Caco-2 (cell line): Measurements from ENCODE around the gene NDST1. TPM values are rescaled to one million over a fixed set of nuclear protein-coding genes. Genes with fewer than 3 reads are reported as not detected.
A peak's percentile ranks its signal among the peaks of the same experiment; 100 is the strongest.
"Not testable (repeated sequence)": the region's sequence is repeated elsewhere in the genome, so short reads cannot be mapped to it uniquely, and the experiment has no call there.

Experiments
- BruUV-seq: library from RNA; stranded (reverse); fragments of 400-500 nt; replicated peaks from 2 replicates; lab custom pipeline; 2021; lab: Mats Ljungman, UMichigan
- CTCF ChIA-PET: fragments of 300-600 bp; sonication (Branson Sonifier 250); formaldehyde crosslinking; loops from one replicate; lab custom pipeline; 2022; ENCODE audit warnings: antibody characterized with exemption; lab: Charles Lee
- POLR2A ChIA-PET: fragments of 300-600 bp; sonication (Branson Sonifier 250); formaldehyde crosslinking; loops from one replicate; lab custom pipeline; 2022; ENCODE audit warnings: antibody characterized with exemption; lab: Charles Lee
- DNase-seq, 2 experiments: peaks; one replicate each; pipeline versions ENCODE4 v3.0.0 to v3.0.0-alpha.2; 2020 to 2022
- H3K27me3 ChIP-seq: replicated peaks from 2 replicates; pipeline ENCODE4 v1.6.0; 2011; ENCODE audit warnings: low read length; ENCODE audit not compliant: control insufficient read depth, insufficient read depth
- H3K36me3 ChIP-seq: 2 replicates; pipeline ENCODE4 v1.5.1; 2011; ENCODE audit warnings: low read length; ENCODE audit not compliant: control insufficient read depth, insufficient read depth
- H3K4me1 ChIP-seq: fragments of 250-450 bp; sonication (Bioruptor Pico); 2 replicates; pipeline ENCODE4 v1.5.1; 2020; ENCODE audit warnings: mild to moderate bottlenecking
- H3K4me3 ChIP-seq: 2 replicates; pipeline ENCODE4 v1.5.1; 2011; ENCODE audit warnings: low read depth, mild to moderate bottlenecking, control low read depth, low read length
- H3K9me3 ChIP-seq: fragments of 250-450 bp; sonication (Bioruptor Pico); 2 replicates; pipeline ENCODE4 v1.5.1; 2020; ENCODE audit warnings: mild to moderate bottlenecking, moderate library complexity
- H3K27ac Mint-ChIP-seq: one replicate; pipeline ENCODE4 v1.8.0; 2022; ENCODE audit warnings: mixed read lengths; ENCODE audit not compliant: unreplicated experiment
- H3K27me3 Mint-ChIP-seq: one replicate; pipeline ENCODE4 v1.8.0; 2022; ENCODE audit warnings: mixed read lengths; ENCODE audit not compliant: insufficient read depth, unreplicated experiment
- H3K36me3 Mint-ChIP-seq: one replicate; pipeline ENCODE4 v1.8.0; 2022; ENCODE audit warnings: mild to moderate bottlenecking, mixed read lengths; ENCODE audit not compliant: insufficient read depth, unreplicated experiment
- H3K4me1 Mint-ChIP-seq: one replicate; pipeline ENCODE4 v1.8.0; 2022; ENCODE audit warnings: low read depth, mixed read lengths; ENCODE audit not compliant: unreplicated experiment
- H3K4me3 Mint-ChIP-seq: one replicate; pipeline ENCODE4 v1.8.0; 2022; ENCODE audit warnings: mild to moderate bottlenecking, moderate library complexity, mixed read lengths; ENCODE audit not compliant: unreplicated experiment
- H3K9me3 Mint-ChIP-seq: one replicate; pipeline ENCODE4 v1.8.0; 2022; ENCODE audit warnings: mixed read lengths; ENCODE audit not compliant: unreplicated experiment
- intact Hi-C: fragments of 100-400 bp; cut with micrococcal nuclease; formaldehyde crosslinking; loops from one replicate; pipeline ENCODE4 v1.10.0; 2022; ENCODE audit not compliant: unreplicated experiment
- total RNA-seq: library from RNA; stranded (reverse); gene quantifications from 2 replicates; pipeline ENCODE4 v1.2.3, GENCODE V29; 2022
- TF ChIP-seq, protein P1 (sequence below), 2 experiments: fragments of 200-600 bp in 1 of 2; IDR thresholded peaks; 1 replicate in 1 of 2; 2 replicates in 1 of 2; pipeline versions ENCODE4 v1.5.1 to v1.8.0; 2011 to 2022; ENCODE audit warnings: antibody characterized with exemption in 1 of 2, control low read depth in 1 of 2, inconsistent platforms in 1 of 2, low read depth in 1 of 2, low read length in 1 of 2, mild to moderate bottlenecking in 1 of 2, moderate library complexity in 1 of 2; ENCODE audit not compliant: insufficient read depth in 1 of 2, severe bottlenecking in 1 of 2, unreplicated experiment in 1 of 2

NDST1 gene
- total RNA-seq, 1 experiment from 2014 or later, result 110 TPM

DNA sequence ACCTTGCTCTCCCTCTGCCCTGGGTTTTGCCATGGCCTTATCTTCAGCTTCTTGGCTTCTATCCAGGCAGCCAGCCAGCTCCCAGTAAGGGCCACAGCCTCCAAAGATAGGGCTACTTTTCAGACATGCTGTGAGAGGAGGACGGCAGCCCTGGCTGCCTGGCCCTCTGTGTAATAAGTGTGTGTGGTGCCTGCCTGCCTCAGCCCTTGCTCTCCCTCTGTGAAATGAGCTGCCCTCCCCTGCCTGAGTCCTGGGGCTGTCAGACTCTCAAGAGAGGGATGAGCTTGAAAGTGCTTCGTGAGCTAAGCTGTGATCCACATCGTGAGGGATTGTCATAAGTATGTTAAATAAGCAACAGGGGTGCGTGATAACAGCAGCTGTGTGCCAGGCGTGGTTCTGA, 8.1 kb downstream of the NDST1 start:
- no peak for DNase-seq

DNA sequence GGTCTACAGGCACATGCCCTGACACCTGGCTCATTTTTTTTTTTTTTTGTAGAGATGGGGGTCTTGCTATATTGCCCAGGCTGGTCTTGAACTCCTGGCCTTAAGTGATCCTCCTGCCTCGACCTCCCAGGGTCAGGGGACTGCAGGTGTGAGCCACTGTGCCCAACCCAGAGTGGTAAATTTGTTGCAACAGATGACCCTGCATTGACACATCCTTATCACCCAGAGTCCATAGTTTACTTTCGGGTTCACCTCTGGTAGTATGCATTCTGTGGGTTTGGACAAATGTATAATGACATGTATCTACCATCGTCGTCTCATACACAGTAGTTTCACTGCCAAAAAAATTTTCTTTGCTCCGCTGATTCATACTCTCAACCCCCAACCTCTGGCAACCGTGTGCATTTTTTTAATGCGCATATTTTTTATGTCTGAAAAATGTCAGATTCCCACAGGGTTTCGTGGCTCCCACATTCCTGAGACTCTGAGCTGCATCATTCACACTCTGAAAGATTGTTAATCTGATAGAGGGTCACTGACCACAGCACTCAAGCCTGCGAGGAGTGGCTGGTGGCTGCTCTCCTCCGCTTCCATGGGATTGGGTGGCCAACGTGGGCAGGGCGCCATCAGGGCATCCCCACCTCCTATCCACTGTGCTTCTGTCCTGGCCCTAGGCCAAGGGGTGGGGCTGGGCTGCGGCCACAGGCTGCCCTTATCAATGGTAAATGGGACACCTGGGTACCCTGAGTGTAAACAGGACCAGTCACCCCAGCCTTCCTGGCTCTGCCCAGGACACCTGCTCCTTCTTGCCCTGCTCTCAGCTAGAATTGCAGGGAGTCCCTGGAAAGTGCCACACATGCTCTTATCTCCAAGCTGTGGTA, 9.6 kb downstream of the NDST1 start:
- no peaks in the 10 kb centered on the region for H3K9me3 Mint-ChIP-seq
- no peaks in the 10 kb centered on the region for H3K27me3 Mint-ChIP-seq
- peaks cover 62% of the 10 kb centered on the region for H3K36me3 Mint-ChIP-seq
- DNase-seq, result peak; percentile 38 to 63
- peak overlapping the region; percentile 90 for H3K27ac Mint-ChIP-seq
- TF ChIP-seq, protein P1, sequence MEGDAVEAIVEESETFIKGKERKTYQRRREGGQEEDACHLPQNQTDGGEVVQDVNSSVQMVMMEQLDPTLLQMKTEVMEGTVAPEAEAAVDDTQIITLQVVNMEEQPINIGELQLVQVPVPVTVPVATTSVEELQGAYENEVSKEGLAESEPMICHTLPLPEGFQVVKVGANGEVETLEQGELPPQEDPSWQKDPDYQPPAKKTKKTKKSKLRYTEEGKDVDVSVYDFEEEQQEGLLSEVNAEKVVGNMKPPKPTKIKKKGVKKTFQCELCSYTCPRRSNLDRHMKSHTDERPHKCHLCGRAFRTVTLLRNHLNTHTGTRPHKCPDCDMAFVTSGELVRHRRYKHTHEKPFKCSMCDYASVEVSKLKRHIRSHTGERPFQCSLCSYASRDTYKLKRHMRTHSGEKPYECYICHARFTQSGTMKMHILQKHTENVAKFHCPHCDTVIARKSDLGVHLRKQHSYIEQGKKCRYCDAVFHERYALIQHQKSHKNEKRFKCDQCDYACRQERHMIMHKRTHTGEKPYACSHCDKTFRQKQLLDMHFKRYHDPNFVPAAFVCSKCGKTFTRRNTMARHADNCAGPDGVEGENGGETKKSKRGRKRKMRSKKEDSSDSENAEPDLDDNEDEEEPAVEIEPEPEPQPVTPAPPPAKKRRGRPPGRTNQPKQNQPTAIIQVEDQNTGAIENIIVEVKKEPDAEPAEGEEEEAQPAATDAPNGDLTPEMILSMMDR (IDR thresholded peaks at IDR 0.05; ENCODE audit: insufficient read depth in 1 of 2, low read depth in 1 of 2, low read length in 1 of 2, severe bottlenecking in 1 of 2, unreplicated experiment in 1 of 2), result no peak
- Histone ChIP-seq H3K9me3 (no peaks in the 10 kb centered on the region), H3K36me3 (peaks cover 4% of the 10 kb centered on the region; the same call in 1 of the 2 replicates), H3K4me1 (peaks cover 52% of the 10 kb centered on the region), H3K4me3 (no peak overlapping the region), H3K27me3 (no peaks in the 10 kb centered on the region)
- CTCF ChIA-PET, result interaction anchor here (1.6 kb wide), 1 partner anchor 67 kb away, joined by 3 read pairs; no protein-coding TSS in a partner anchor
- no TSS peak for BruUV-seq
- no peak overlapping the region for H3K4me3 Mint-ChIP-seq
- intact Hi-C loops, result no loop called here
- POLR2A ChIA-PET, result no interaction called here
- H3K4me1 Mint-ChIP-seq, result peaks cover 61% of the 10 kb centered on the region

More for the DNA sequence above, 8.1 kb downstream of the NDST1 start:
- H3K4me1 Mint-ChIP-seq, result peaks cover 64% of the 10 kb centered on the region
- no peak overlapping the region for H3K27ac Mint-ChIP-seq
- H3K9me3 ChIP-seq, result no peaks in the 10 kb centered on the region
- H3K27me3 ChIP-seq, result no peaks in the 10 kb centered on the region
- no TSS peak for BruUV-seq
- no peak overlapping the region for H3K4me3 ChIP-seq
- no peak overlapping the region for H3K4me3 Mint-ChIP-seq
- no peaks in the 10 kb centered on the region for H3K27me3 Mint-ChIP-seq
- CTCF ChIA-PET, result interaction anchor here (0.6 to 0.7 kb wide), 2 partner anchors 13 to 208 kb away, joined by 3 to 4 read pairs; no protein-coding TSS in a partner anchor
- intact Hi-C loops, result no loop called here
- POLR2A ChIA-PET, result no interaction called here
- no peaks in the 10 kb centered on the region for H3K9me3 Mint-ChIP-seq
- peaks cover 52% of the 10 kb centered on the region for H3K4me1 ChIP-seq
- no peaks in the 10 kb centered on the region for H3K36me3 ChIP-seq
- peaks cover 53% of the 10 kb centered on the region for H3K36me3 Mint-ChIP-seq
- TF ChIP-seq, protein P1 (IDR thresholded peaks at IDR 0.05; ENCODE audit: insufficient read depth in 1 of 2, low read depth in 1 of 2, low read length in 1 of 2, severe bottlenecking in 1 of 2, unreplicated experiment in 1 of 2), result no peak

DNA sequence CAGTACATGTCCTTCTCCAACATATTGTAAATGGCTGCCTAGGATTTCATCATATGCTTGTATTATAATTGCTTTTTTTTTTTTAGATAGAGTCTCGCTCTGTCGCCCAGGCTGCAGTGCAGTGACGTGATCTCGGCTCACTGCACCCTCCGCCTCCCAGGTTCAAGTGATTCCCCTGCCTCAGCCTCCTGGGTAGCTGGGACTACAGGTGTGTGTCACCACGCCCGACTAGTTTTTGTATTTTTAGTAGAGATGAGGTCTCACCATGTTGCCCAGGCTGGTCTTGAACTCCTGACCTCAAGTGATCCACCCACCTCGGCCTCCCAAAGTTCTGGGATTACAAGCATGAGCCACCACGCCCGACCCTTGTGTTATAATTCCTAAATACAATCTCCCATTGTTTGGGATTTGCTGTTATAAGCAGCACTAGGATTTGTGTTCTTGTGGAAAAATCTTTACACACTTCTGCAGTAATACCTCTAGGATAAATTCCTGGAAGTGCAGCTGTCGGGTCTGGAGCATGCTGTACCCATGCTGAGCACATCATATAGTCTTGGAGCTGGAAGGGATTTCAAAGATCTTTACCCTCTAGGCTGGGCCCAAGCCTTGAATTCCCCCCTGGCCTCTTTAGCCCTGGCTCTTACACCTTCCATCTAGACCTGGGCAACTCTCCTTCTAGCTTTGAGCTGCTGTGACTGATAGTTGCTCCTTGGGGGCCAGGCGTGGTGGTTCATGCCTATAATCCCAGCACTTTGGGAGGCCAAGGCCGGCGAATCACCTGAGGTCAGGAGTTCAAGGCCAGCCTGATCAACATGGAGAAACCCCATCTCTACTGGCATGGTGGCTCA, 11.0 kb downstream of the NDST1 start:
- POLR2A ChIA-PET, intact Hi-C loops, H3K27me3 Mint-ChIP-seq, DNase-seq, BruUV-seq, H3K4me3 Mint-ChIP-seq, H3K36me3 ChIP-seq, H3K9me3 ChIP-seq, H3K27me3 ChIP-seq, H3K9me3 Mint-ChIP-seq, H3K4me3 ChIP-seq, CTCF ChIA-PET: not testable (repeated sequence)
- Mint-ChIP-seq H3K36me3 (peaks cover 61% of the 10 kb centered on the region), H3K4me1 (peaks cover 70% of the 10 kb centered on the region), H3K27ac (peak overlapping the region; percentile 40)
- H3K4me1 ChIP-seq, result peaks cover 64% of the 10 kb centered on the region
